Activated naive CD8-positive, alpha-beta T cell treated with anti-CD3 and anti-CD28 coated beads for 36 hours (primary cell): ENCODE measurements around the gene CTAG2. TPM values are rescaled to one million over a fixed set of nuclear protein-coding genes. Genes with fewer than 3 reads are reported as not detected.
"Not testable (repeated sequence)": the region's sequence is repeated elsewhere in the genome, so short reads cannot be mapped to it uniquely, and the experiment has no call there.

Experiments
- DNase-seq: peaks from one replicate; pipeline ENCODE4 v3.0.0; 2021
- H3K27ac Mint-ChIP-seq: one replicate; pipeline ENCODE4 v1.8.0; 2022; ENCODE audit warnings: mild to moderate bottlenecking, moderate library complexity, mixed read lengths
- H3K27me3 Mint-ChIP-seq: one replicate; pipeline ENCODE4 v1.8.0; 2022; ENCODE audit warnings: mild to moderate bottlenecking, mixed read lengths
- H3K36me3 Mint-ChIP-seq: one replicate; pipeline ENCODE4 v1.8.0; 2021; ENCODE audit warnings: mild to moderate bottlenecking, mixed read lengths
- H3K4me1 Mint-ChIP-seq: one replicate; pipeline ENCODE4 v1.8.0; 2021; ENCODE audit warnings: mixed read lengths
- H3K4me3 Mint-ChIP-seq: one replicate; pipeline ENCODE4 v1.8.0; 2022; ENCODE audit warnings: mild to moderate bottlenecking, moderate library complexity, mixed read lengths
- H3K9me3 Mint-ChIP-seq: one replicate; pipeline ENCODE4 v1.8.0; 2022; ENCODE audit warnings: mixed read lengths
- total RNA-seq, 2 experiments: library from RNA; stranded (reverse); gene quantifications; one replicate each; pipeline ENCODE4 v1.2.3, GENCODE V29; 2021

The CTAG2 gene
- total RNA-seq, result 10 to 100 TPM; 37.2 to 39.6 TPM

- H3K27me3 Mint-ChIP-seq, DNase-seq, H3K9me3 Mint-ChIP-seq, H3K36me3 Mint-ChIP-seq, H3K4me1 Mint-ChIP-seq, H3K27ac Mint-ChIP-seq: not testable (repeated sequence)
- H3K4me3 Mint-ChIP-seq, result peak within 1 kb of the TSS; percentile 25
Observed at GRCh38 chrX:154653413-154653812, at the start of gene CTAG2. CTAG2 (minus strand) TSS chrX:154653579; CDS start chrX:154653515, 64 bp downstream.

GRCh38 chrX:154698630-154699248, 45.4 kb upstream of the CTAG2 start:
- DNase-seq, result no peak
- Mint-ChIP-seq H3K4me1 (peaks cover 3% of the 10 kb centered on the region), H3K4me3 (no peak overlapping the region), H3K9me3 (no peaks in the 10 kb centered on the region), H3K36me3 (peaks cover 8% of the 10 kb centered on the region), H3K27ac (no peak overlapping the region), H3K27me3 (no peaks in the 10 kb centered on the region)

GRCh38 chrX:154696676-154697045, 43.3 kb upstream of the CTAG2 start:
- no peaks in the 10 kb centered on the region for H3K27me3 Mint-ChIP-seq
- no peaks in the 10 kb centered on the region for H3K9me3 Mint-ChIP-seq
- no peak overlapping the region for H3K4me3 Mint-ChIP-seq
- H3K27ac Mint-ChIP-seq, result no peak overlapping the region
- peaks cover 7% of the 10 kb centered on the region for H3K36me3 Mint-ChIP-seq
- DNase-seq, result no peak
- peaks cover 10% of the 10 kb centered on the region for H3K4me1 Mint-ChIP-seq

GRCh38 chrX:154695911-154696675, 42.7 kb upstream of the CTAG2 start:
- H3K36me3 Mint-ChIP-seq, result peaks cover 7% of the 10 kb centered on the region
- peaks cover 10% of the 10 kb centered on the region for H3K4me1 Mint-ChIP-seq
- H3K9me3 Mint-ChIP-seq, result no peaks in the 10 kb centered on the region
- H3K27ac Mint-ChIP-seq, result no peak overlapping the region
- no peaks in the 10 kb centered on the region for H3K27me3 Mint-ChIP-seq
- H3K4me3 Mint-ChIP-seq, result no peak overlapping the region
- no peak for DNase-seq

- H3K36me3 Mint-ChIP-seq, result peaks cover 6% of the 10 kb centered on the region
- H3K9me3 Mint-ChIP-seq, result no peaks in the 10 kb centered on the region
- DNase-seq, result no peak
- peaks cover 10% of the 10 kb centered on the region for H3K4me1 Mint-ChIP-seq
- H3K27me3 Mint-ChIP-seq, result no peaks in the 10 kb centered on the region
- no peak overlapping the region for H3K27ac Mint-ChIP-seq
- no peak overlapping the region for H3K4me3 Mint-ChIP-seq
Observed at GRCh38 chrX:154693394-154693793, 40.0 kb upstream of the CTAG2 start.

- not testable (repeated sequence) for H3K9me3 Mint-ChIP-seq, H3K4me3 Mint-ChIP-seq
Observed at GRCh38 chrX:154690438-154690837, 37.1 kb upstream of the CTAG2 start.

GRCh38 chrX:154672084-154672483, 18.7 kb upstream of the CTAG2 start:
- not testable (repeated sequence) for H3K27ac Mint-ChIP-seq, H3K27me3 Mint-ChIP-seq, H3K4me3 Mint-ChIP-seq, H3K36me3 Mint-ChIP-seq, H3K4me1 Mint-ChIP-seq, DNase-seq
- peaks cover 12% of the 10 kb centered on the region for H3K9me3 Mint-ChIP-seq

More at GRCh38 chrX:154690438-154690837, 37.1 kb upstream of the CTAG2 start:
- H3K4me1 Mint-ChIP-seq, DNase-seq, H3K27me3 Mint-ChIP-seq, H3K36me3 Mint-ChIP-seq, H3K27ac Mint-ChIP-seq: not testable (repeated sequence)

- not testable (repeated sequence) for H3K4me3 Mint-ChIP-seq, H3K27ac Mint-ChIP-seq, DNase-seq, H3K27me3 Mint-ChIP-seq, H3K4me1 Mint-ChIP-seq, H3K36me3 Mint-ChIP-seq
- H3K9me3 Mint-ChIP-seq, result peaks cover 12% of the 10 kb centered on the region
Observed at GRCh38 chrX:154670848-154671247, 17.5 kb upstream of the CTAG2 start.

- Mint-ChIP-seq H3K4me3 (no peak overlapping the region), H3K9me3 (peaks cover 2% of the 10 kb centered on the region), H3K36me3 (no peaks in the 10 kb centered on the region), H3K27me3 (no peaks in the 10 kb centered on the region), H3K27ac (no peak overlapping the region), H3K4me1 (no peaks in the 10 kb centered on the region)
- no peak for DNase-seq
Observed at GRCh38 chrX:154661899-154662298, 8.5 kb upstream of the CTAG2 start.

GRCh38 chrX:154661170-154661569, 7.8 kb upstream of the CTAG2 start:
- Mint-ChIP-seq H3K4me1 (no peaks in the 10 kb centered on the region), H3K36me3 (no peaks in the 10 kb centered on the region), H3K9me3 (peaks cover 2% of the 10 kb centered on the region), H3K27me3 (no peaks in the 10 kb centered on the region), H3K4me3 (no peak overlapping the region), H3K27ac (no peak overlapping the region)
- DNase-seq, result no peak

- no peaks in the 10 kb centered on the region for H3K36me3 Mint-ChIP-seq
- peaks cover 2% of the 10 kb centered on the region for H3K9me3 Mint-ChIP-seq
- no peak for DNase-seq
- no peak overlapping the region for H3K27ac Mint-ChIP-seq
- H3K27me3 Mint-ChIP-seq, result no peaks in the 10 kb centered on the region
- H3K4me3 Mint-ChIP-seq, result no peak overlapping the region
- H3K4me1 Mint-ChIP-seq, result no peaks in the 10 kb centered on the region
Observed at GRCh38 chrX:154660541-154660940, 7.2 kb upstream of the CTAG2 start.

- Mint-ChIP-seq H3K4me3 (no peak overlapping the region), H3K27ac (no peak overlapping the region), H3K4me1 (no peaks in the 10 kb centered on the region), H3K27me3 (no peaks in the 10 kb centered on the region), H3K36me3 (no peaks in the 10 kb centered on the region), H3K9me3 (no peaks in the 10 kb centered on the region)
- DNase-seq, result no peak
Observed at GRCh38 chrX:154658957-154659356, 5.6 kb upstream of the CTAG2 start.

GRCh38 chrX:154658187-154658586, 4.8 kb upstream of the CTAG2 start:
- H3K9me3 Mint-ChIP-seq, result no peaks in the 10 kb centered on the region
- no peaks in the 10 kb centered on the region for H3K4me1 Mint-ChIP-seq
- no peak overlapping the region for H3K27ac Mint-ChIP-seq
- H3K4me3 Mint-ChIP-seq, result no peak overlapping the region
- no peaks in the 10 kb centered on the region for H3K27me3 Mint-ChIP-seq
- no peaks in the 10 kb centered on the region for H3K36me3 Mint-ChIP-seq
- DNase-seq, result no peak

GRCh38 chrX:154657226-154657805, 3.9 kb upstream of the CTAG2 start:
- H3K9me3 Mint-ChIP-seq, result no peaks in the 10 kb centered on the region

GRCh38 chrX:154655786-154656185, 2.4 kb upstream of the CTAG2 start:
- Mint-ChIP-seq H3K27me3 (no peaks in the 10 kb centered on the region), H3K27ac (no peak overlapping the region), H3K9me3 (no peaks in the 10 kb centered on the region), H3K4me3 (no peak overlapping the region), H3K4me1 (no peaks in the 10 kb centered on the region), H3K36me3 (no peaks in the 10 kb centered on the region)
- no peak for DNase-seq

More at GRCh38 chrX:154657226-154657805, 3.9 kb upstream of the CTAG2 start:
- no peak for DNase-seq
- Mint-ChIP-seq H3K4me3 (no peak overlapping the region), H3K27ac (no peak overlapping the region), H3K4me1 (no peaks in the 10 kb centered on the region), H3K27me3 (no peaks in the 10 kb centered on the region), H3K36me3 (no peaks in the 10 kb centered on the region)

- Mint-ChIP-seq H3K27me3 (no peaks in the 10 kb centered on the region), H3K4me3 (no peak overlapping the region), H3K36me3 (no peaks in the 10 kb centered on the region), H3K4me1 (no peaks in the 10 kb centered on the region), H3K27ac (no peak overlapping the region), H3K9me3 (no peaks in the 10 kb centered on the region)
- no peak for DNase-seq
Observed at GRCh38 chrX:154655346-154655745, 2.0 kb upstream of the CTAG2 start.
